D341Med (cell line): ENCODE measurements around the gene STX18.

Experiments used
- DNase-seq: peaks from one replicate; pipeline ENCODE4 v3.0.0; 2012; ENCODE audit warnings: low spot score

Gene STX18

GRCh38 chr4:4398430-4398829, 143.4 kb downstream of the STX18 start:
- DNase-seq, result no peak

DNA sequence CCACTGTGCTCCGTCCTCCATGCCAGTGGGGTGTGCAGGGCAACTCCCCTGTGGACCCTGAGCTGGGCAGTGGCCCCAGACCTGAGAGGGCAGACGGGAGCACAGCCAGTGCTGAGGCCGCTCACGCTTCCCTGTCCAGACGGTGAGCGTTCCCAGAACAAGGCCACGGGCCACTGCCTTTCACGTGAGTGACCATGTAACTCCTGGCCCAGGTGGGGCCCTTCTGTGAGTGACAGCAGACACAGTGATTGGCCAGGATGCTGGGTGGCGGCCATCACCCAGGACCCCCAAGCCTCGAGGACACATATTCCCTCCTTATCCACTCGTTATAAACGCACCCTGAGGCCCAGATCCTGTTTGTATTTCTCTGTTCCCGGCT, 144.4 kb downstream of the STX18 start:
- no peak for DNase-seq

- DNase-seq, result no peak
Observed at GRCh38 chr4:4396628-4397440, 145.0 kb downstream of the STX18 start.

GRCh38 chr4:4395849-4396627, 145.8 kb downstream of the STX18 start:
- peak; percentile 80 for DNase-seq

DNA sequence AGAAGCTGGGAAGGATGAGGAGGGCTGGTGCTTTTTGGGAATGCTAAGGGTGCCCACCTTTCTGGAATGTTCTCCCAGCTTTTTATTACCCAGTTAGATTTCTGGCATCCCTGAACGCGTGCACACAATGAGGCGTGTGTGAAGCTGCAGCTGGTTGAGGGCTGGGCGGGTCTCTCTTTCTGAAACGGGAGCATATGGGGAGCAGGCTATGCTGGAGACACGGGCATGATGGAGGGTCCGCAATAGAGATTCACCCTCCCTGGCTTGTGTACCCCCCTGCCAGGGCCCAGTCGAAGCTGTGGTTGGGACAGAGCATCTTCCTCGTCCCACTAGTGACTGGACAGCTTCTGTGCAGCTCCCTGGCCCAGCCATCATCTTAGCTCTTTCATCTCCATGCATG, 146.5 kb downstream of the STX18 start:
- DNase-seq, result no peak

- DNase-seq, result no peak
Observed at GRCh38 chr4:4394644-4395043, 147.2 kb downstream of the STX18 start.

DNA sequence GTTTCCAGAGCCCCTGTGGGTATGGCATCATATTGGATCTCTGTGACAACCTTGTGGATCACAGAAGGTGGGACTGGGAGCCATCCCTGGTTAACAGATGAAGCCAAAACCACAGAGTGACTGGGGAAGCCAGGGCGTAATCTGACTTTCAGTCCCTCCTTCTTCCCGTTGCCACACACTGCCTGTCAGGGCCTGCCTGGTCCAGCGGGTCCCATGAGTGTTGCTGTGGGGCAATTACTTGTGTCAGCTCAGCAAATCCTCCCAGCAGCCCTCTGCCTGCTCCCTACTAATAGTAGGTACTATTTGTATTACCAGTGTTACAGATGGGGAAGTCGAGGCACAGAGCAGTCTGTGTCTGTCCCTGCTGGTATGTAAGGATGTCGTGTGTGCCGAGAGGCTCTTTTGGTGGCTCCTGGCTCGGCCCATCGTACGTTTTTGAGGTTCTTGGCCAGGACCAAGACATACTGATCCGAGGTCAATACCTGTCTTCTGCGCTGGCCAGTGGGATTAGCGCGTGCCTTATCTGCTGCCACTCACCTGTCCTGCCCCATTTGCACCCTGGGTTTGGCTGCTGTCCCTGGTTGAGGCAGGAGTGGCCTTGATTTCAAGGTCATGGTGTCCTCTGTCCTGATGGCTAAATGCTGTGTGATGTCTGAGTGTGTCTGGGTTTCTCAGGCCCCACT, 149.2 kb downstream of the STX18 start:
- DNase-seq, result no peak

- DNase-seq, result no peak
Observed at GRCh38 chr4:4391866-4392265, 150.0 kb downstream of the STX18 start.

DNA sequence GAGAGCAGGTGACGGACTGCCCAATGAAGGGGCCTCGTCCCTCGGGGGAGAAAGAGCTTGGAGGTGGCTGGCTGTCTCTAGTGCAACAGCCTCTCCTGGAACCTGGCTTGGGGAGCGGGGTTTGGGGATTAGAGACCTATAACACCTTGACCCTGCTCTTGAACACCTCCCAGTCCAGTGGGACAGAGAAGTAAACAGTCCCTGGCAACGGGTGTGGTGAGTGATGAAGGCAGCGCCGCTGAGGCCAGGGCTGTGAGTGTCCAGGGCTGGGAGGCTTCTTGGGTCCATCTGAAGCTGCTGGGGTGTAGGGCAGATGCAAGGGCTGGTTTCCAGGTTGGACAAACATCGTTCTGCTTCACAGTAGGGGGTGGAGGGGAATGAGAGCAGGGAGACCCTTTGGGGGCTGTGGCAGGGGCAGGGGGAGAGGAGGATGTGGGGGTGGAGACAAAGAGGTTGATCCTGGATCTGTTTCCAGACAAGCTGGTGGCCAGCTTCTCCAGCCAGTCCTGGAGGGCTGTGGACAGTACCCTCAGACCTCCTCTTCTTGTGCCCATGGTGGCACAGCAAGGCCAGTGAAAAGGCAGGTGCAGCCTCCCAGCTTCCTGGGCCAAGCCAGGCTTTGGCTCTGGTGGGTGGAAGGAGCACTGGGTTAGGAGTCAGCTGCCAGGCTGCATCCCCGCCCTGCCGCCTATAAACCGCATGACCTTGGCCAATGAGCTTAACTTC, 151.2 kb downstream of the STX18 start:
- no peak for DNase-seq

DNA sequence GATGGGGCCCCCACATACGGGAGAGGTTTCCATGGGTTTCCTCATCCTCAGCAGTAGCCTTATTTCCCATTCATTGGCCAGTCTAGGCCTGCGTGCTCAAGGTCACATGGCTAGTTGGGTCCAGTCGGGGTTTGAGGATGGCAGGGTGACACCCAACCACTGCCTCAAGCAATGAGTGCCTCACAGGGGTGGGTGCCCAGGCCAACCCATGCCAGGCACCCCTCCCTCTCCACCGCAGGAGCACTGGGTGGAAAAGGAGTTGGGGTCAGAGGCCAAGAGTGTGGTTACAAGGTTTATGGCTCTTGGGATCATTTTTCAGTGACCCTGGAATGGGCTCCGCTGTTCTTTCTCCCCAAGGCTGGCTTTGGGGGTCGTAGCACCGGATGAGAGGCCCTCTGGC, 151.8 kb downstream of the STX18 start:
- no peak for DNase-seq

GRCh38 chr4:4388836-4389575, 152.8 kb downstream of the STX18 start:
- no peak for DNase-seq

- DNase-seq, result no peak
Observed at GRCh38 chr4:4388311-4388790, 153.5 kb downstream of the STX18 start.

DNA sequence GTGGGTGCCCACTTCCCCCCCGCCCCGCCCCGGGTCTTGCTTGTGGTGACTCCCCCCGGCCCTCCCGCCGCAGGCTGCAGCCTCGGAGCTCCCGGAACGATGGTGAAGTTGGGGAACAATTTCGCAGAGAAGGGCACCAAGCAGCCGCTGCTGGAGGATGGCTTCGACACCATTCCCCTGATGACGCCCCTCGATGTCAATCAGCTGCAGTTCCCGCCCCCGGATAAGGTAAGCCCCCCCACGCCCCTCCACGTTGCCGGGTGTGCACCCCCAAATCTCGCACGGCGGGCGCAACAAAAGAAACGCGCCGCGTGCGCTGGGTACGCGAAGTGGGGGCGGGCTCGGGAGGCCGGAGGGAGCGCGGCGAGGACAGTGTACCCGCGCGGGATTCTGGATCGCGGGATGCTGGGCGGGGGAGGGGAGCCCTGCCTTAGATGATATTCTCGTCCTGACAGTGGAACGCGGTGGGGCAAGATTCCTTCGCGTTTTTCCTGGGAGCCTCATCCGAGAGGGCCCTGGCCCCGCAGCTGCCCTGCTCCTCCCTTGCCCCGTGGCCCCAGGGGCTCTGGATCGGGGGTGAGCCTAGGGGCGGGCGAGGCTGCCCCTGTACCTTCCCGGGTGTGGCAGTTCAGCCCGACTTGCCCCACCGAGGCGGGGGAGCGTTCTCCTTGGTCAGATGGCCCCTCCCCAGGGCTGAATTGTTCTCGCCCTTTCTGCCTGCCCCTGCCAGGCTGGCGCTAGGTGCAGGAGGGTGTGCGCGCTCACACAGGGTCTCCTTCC, 154.1 kb downstream of the STX18 start:
- no peak for DNase-seq

DNA sequence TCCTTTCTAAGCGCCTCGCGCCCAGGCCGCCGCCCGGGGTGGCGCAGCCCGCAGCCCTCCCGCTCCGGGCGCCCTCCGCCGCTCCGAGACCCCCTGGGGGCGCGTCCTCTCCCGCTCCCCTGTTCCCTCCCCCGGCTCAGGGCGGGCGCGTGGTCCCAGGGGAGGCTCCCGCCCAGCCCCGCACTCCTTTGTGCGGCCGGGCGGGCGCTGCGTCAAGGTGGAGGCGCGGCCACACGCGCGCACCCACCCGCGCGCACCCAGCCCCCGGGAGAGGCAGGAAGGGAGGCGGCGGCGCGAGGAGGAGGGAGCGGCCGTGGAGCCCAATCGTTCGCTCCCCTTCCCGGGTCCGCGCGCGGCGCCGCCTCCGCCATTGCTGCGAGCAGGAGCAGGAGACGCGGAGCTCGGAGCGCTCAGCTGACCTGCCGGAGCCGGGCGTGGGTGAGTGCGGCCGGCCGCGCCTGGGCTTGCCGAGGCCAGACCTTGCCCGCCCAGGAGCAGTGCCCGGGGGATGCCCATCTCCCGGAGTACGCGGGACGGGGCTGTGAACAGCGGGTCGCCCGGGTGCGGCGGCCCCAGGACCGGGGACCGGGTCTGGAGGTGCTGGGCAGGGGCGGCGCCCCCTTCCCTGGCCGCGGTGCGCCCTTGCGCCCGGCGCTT, 155.0 kb downstream of the STX18 start, which contains the start of gene NSG1:
Gene NSG1 (plus strand): TSS at position 367 of the 657 bp plus-strand sequence. CDS start 528 bp downstream, outside the sequence.
- peak; percentile 79 for DNase-seq

DNA sequence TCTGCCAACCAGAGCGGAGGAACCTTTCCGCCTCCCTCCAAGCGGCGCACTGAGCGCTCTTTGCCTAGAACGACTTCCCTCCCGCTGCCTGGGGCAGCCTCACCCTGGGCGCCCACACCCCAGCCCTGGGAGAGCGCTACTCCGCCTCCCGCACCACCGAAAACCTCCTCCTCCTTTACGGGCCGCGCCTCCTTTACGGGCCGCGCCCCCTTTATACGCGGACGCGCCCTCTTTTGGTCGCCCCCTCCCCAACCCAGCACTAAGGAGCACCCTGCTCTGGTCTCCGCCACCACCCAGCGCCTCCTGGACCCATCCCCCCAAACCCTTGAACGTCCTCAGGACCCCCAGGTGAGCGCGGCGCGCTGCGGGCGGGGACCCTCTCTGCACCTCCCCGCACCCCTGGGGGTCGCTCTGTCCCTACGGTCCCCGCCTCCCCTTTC, 155.5 kb downstream of the STX18 start:
- peak; percentile 63 for DNase-seq

GRCh38 chr4:4385729-4386295, 156.0 kb downstream of the STX18 start:
- DNase-seq, result no peak

- DNase-seq, result no peak
Observed at GRCh38 chr4:4384837-4385236, 157.0 kb downstream of the STX18 start.

- DNase-seq, result no peak
Observed at GRCh38 chr4:4383085-4383484, 158.8 kb downstream of the STX18 start.

DNA sequence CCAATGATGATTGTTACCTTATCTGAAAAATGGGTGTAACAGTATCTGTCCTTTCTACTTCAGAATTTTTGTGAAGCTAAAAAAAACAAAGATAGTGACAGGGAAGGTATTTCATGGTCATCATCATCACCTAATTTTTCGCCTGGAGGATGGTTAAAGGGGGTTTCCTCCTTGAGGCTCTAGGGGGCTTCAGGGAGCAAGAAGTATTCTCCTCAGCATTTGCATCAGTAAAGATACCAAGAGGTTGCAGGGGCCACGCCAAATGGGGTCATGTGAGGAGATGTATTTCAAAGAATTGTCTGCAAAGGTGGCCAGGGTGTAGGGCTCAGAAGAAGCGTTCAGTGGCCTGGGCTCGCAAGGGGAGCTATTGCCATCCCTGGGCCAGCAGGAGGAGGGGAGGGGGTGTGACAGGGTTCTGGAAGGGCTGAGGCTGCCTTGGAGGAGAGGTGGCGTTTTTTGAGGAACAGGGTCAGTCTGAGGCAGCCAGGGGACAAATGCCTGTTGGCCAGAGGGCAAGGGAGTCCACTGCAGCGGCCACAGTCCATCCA, 162.2 kb downstream of the STX18 start:
- no peak for DNase-seq
